22Rv1 (cell line): ENCODE measurements around the gene VPS13D.

Experiments used
- H3K27ac ChIP-seq: fragments of 450-650 bp; 2 replicates; pipeline ENCODE4 v1.5.1; 2017
- ZFX ChIP-seq: fragments of 450-650 bp; IDR thresholded peaks from 2 replicates; pipeline ENCODE4 v1.6.1; 2017; ENCODE audit warnings: antibody characterized with exemption, borderline replicate concordance
- TF ChIP-seq, protein P1 (sequence below): fragments of 450-650 bp; IDR thresholded peaks from 2 replicates; pipeline ENCODE4 v1.5.1; 2017; ENCODE audit warnings: mild to moderate bottlenecking

The VPS13D gene

DNA sequence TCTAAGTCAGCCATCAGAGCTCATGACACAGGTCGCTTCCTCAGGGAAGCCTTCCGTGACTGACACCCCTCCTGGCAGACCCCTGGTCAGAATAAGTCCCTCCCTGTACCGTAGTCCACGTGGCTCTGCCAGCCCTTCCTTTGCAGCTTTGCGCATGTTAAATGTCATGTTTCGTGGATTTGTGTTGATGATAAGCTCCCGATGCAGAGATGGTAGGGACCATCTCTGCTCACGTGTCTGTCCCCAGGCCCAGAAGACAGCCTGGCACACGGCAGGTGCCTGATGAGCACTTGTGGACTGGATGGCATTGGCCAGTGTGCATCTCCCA lies 312.3 kb downstream of the VPS13D start:
- TF ChIP-seq, protein P1, sequence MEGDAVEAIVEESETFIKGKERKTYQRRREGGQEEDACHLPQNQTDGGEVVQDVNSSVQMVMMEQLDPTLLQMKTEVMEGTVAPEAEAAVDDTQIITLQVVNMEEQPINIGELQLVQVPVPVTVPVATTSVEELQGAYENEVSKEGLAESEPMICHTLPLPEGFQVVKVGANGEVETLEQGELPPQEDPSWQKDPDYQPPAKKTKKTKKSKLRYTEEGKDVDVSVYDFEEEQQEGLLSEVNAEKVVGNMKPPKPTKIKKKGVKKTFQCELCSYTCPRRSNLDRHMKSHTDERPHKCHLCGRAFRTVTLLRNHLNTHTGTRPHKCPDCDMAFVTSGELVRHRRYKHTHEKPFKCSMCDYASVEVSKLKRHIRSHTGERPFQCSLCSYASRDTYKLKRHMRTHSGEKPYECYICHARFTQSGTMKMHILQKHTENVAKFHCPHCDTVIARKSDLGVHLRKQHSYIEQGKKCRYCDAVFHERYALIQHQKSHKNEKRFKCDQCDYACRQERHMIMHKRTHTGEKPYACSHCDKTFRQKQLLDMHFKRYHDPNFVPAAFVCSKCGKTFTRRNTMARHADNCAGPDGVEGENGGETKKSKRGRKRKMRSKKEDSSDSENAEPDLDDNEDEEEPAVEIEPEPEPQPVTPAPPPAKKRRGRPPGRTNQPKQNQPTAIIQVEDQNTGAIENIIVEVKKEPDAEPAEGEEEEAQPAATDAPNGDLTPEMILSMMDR, result no peak
- TF ChIP-seq ZFX, result no peak
- no peak overlapping the region for H3K27ac ChIP-seq

DNA sequence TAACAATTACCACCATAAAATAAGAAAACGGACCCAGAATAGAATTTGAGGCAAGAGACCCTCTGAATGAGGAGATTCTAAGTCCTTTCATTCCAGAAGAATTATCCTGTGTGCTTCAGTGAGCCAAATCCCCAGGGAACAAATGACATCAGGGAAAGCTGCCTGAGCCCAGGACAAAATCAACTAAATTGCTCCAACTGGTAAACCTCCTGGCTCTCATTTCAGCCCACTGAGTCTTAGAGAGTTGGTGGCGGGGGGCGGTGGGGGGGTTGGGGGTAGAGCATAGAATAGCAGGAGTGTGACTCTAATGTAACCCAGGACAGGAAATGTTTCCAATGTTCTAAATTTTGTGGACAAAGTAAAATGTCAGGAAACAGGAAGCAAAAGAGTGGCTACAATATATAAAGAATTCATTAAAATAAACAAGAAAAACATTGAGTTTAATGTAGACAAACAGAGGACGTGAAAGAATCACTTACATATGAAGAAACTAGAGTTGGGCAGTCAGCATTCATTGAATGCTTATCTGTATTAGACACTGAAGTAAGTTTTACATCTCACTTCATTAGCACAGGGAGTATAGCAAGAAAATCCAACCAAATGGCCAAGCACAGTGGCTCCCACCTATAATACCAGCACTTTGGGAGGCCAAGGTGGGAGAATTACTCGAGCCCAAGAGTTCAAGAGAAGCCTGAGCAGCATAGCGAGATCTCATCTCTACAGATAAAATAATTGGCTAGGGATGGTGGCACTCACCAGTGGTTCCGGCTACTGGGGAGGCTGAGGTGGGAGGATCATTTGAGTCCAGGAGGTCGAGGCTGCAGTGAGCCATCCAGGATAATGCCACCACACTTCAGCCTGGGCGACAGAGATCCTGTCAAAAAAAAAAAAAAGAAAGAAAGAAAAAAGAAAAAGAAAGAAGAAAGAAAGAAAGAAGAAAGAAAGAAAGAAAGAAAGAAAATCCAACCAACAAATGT lies 313.1 kb downstream of the VPS13D start:
- TF ChIP-seq ZFX, result no peak
- TF ChIP-seq, protein P1, result no peak
- H3K27ac ChIP-seq, result no peak overlapping the region

DNA sequence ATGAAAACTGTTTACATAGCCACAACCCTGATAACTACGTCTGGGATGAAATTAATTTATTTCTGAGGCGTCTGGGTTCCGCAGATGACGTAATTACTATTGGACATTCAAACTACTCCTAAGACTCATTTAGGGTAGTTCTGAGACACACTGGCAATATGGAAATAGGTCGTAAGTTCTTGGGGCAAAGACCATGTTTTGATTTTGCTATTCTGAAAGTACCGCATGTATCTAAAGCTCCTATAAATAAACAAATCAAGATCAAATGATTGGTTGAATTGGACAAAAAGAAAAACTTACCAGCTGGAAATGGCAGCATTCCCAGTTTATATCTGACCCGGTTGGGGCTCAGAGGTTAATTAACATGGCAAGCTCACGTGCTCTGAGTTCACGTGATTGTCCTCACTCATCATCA lies 313.9 kb downstream of the VPS13D start:
- H3K27ac ChIP-seq, result no peak overlapping the region
- TF ChIP-seq, protein P1, result no peak
- no peak for TF ChIP-seq ZFX

DNA sequence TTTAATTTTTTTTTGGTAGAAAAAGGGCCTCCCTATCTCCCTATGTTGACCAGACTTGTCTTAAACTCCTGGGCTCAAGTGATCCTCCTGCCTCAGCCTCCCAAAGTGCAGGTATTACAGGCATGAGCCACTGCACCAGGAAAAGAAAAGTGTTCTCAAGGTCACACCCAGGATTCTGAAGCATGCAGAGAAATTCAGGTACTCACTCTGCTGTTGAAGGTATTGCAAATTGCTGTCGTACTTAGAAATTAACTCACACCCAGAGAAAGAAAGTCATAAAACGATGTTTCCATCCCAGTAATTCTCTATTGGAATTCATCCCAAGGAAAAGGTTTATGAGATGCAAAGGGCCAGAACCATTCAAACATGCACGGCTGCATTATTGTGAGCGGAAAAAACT lies 314.5 kb downstream of the VPS13D start:
- no peak for TF ChIP-seq ZFX
- TF ChIP-seq, protein P1, result no peak

DNA sequence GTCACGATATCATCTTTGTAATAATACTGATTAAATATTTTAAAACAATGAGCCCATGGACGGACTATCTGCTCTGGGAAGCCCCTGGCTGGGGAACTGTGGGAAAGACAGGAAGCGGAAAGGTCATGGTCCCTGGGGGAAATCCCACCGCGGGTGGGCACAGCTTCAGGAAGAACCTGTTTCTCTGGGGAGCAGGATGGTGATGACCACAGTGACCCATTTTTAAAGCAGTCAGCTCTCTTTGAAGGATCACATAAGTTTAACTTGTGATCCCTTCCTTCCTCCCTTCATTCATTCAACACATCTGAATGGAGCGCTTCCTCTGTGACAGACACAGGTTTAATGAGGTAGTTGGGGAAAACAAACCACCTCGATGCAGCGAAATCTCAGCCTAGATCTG lies 315.2 kb downstream of the VPS13D start:
- TF ChIP-seq ZFX, result no peak
- TF ChIP-seq, protein P1, result no peak
- H3K27ac ChIP-seq, result no peak overlapping the region

More for the DNA sequence above, 314.5 kb downstream of the VPS13D start:
- no peak overlapping the region for H3K27ac ChIP-seq

DNA sequence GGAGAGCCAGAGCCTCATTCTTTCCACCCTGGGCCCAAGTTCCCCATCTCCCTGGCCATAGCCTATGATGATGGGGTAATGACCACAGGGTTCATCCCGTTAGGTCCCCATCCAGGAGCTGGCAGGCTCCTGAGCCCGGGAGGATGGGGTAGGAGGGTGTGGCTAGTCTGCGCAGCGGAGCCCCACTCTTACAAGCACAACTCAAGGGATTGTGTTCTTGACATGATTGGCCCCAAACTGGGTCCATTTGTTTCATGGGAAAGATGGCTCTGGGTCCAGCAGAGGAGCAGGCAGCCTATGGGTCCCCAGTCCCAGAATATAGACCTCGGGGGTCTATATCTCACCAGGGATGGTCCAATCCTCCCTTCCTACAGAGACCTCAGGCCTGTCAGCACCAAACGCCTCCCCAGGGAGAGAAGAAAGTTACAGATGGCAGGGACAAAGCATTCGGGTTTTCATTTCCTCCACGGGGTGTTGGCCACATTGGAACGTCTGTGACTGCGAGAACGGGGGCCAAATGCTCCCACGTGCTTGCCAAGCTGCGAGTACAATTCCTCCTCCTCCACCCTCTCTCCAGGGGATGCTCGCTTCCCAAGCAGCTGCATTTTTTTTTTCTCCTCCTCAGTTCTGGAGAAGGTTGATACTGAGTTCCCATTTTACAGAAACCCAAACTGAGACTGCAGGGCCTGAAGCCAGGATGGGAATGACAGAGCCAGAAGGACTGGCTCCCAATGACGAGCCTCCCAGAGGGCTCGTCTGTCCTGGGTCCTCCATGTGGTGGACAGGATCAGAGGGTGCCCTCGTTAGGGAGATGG lies 317.1 kb downstream of the VPS13D start:
- no peak overlapping the region for H3K27ac ChIP-seq
- no peak for TF ChIP-seq ZFX
- TF ChIP-seq, protein P1, result no peak
